Stimulated activated CD8-positive, alpha-beta memory T cell treated with anti-CD3 and anti-CD28 coated beads, Interleukin-15, amount 100 ng/mL, for 1 hour (primary cell): ENCODE results near the gene FOXC2.

Source experiments
- DNase-seq: peaks from one replicate; pipeline ENCODE4 v3.0.0-alpha.2; 2020; ENCODE audit warnings: low read depth

Gene FOXC2

GRCh38 chr16:86566601-86566965 is at the start of gene FOXC2:
FOXC2 (plus strand) TSS chr16:86566829; CDS start chr16:86567336, 507 bp downstream.
- no peak for DNase-seq

- DNase-seq = no peak
Measured at GRCh38 chr16:86517033-86517432, 49.6 kb upstream of the FOXC2 start.

DNA sequence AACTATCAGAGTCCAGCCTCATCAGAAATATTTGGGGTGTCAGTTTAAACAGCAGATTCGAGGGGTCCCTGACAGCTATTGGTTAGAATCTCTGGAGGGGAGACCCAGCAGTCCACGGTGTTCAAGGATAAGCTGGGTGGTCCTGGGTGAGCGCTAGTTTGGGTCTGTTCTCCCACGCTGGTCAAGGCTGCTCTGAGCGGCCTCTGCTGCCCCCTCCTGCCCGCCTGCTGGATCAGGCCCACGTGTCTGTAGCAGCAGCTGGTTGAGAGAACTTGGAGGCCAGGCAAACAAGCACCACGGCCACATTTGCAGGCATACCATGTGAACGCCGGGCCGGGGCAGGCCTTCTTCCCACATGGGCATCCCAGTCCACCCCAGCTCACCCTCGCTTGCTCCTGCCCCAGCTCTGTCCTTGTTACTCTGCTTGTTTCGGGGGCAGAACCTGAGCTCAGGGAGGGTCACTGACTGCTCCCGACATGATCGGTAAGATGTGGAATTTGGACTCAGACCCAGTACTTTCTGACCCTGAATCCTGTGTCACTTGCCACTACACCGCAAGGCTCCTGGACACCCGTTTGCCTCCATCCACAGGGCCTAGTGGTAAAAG is 48.9 kb upstream of the FOXC2 start:
- no peak for DNase-seq

- DNase-seq = no peak
Measured at GRCh38 chr16:86519007-86519648, 47.5 kb upstream of the FOXC2 start.

DNA sequence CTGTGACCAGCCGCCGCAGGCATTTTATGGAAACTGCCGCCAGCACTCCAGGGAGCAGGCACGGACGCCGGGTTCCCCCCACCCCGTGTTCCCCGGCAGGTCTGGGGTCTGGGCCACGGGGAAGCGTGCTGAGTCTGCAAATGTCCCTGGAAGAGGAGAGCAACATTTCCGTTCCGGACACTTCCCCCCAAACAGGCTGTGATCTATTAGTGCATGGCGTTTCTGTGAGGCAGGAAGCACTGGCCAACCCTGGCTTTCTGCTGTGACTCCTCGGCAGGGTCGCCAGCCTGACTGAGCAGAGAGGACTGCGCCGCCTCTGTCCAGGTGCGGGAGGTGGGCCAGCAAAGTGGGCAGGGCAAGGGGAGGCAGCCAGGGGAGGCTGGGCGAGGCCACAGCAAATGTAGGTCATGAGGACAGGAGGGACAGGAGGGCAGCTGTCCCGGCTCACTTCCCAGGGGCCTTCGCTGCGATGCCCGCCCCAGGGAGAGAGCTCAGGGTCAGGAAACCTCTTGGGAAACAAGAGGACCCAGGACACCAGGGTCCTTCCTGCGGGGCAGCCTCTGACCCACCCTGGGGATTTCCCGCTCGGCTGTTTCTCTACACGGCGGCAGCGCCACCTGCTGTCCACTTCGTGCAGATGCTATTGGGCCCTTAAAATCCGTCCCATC is 46.8 kb upstream of the FOXC2 start:
- DNase-seq = peak; percentile 21

DNA sequence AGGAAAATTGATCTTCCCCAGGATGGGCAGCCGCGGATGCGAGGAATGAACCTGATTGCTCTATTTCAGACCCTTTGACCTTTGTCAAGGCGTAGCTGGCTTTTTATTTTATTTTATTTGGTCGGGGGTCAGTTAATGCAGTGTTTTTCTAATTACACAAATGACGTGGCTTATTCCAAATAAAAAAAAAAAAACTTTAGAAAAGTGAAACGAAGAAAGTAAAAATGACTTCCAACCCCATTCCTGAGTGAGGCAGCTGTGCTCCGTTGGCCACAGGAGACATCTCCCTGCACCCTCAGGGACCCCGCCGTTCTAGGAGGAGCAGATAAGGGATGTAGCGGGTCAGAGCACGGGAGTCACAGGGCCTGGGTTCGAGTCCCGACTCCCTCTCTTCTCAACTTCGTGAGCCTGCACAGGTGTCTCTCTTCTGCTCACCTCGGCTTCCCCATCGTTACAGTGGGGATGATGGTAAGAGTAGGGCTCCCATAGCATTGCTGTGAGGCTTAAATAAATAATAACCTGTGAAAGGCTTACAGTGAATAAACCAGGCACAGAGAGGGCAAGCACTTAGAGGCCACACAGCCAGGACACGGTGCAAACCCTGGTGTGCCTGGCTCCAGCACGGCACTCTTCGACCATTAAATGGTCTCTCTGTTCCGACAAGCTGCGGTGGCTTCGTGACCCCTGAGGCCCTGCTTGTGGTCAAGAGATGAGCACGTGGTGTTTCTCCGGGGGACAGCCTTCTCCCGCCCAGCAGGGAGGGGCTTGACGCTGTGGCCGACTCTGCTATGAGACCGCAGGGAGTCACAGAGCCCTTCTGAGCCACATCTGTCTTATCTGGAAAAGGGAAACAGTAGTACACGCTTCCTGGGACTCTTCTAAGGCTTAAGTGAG is 46.1 kb upstream of the FOXC2 start:
- no peak for DNase-seq

- DNase-seq = no peak
Measured at GRCh38 chr16:86521236-86522197, 45.1 kb upstream of the FOXC2 start.

- DNase-seq = no peak
Measured at GRCh38 chr16:86522634-86523033, 44.0 kb upstream of the FOXC2 start.

DNA sequence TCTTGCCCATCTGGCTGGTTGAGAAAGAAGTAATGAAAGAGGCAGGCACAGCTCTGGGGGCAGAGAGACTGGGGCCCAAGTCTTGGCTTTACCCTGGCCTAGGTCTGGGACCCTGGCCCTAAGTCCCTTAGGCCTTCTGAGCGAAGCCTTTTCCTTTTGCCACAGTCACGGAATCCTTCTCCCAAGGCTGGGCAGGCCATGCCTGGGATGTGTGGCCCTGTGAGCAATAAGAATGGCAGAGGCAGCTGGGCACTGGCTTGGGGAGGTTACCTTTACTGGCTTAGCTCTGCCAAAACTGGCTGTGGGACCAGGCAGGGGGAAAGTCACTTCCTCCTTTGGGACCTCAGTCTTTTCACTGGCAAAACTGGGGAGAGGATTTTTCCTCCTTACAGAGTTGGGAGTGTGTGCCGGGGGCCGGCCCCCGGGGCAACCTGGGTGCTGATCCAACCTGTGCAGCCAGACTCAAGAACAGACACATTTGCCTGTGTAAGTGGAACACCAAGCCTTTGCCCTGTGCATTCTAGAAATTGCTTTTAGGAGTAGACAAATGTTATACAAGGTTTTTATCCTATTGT is 43.4 kb upstream of the FOXC2 start:
- no peak for DNase-seq

DNA sequence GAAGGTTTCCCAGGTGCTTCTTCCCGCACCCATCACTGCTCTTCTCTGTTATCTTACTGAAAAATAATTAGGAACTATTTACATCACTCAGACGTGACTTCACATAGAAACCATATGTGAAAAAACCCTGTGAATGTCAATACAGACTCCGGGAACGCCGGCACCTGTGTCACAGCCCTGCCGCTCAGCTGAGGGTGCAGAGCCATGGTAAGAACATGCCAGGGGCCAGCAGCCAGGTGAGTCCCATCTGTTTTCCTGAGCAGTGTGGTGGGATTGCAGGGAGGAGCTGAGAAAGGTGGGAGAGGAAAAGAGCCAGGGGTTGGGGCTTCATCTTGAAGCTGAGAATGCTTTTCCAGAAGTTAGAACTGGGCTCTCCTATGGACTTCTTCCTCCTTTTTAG is 42.6 kb upstream of the FOXC2 start:
- no peak for DNase-seq

GRCh38 chr16:86525696-86526095 is 40.9 kb upstream of the FOXC2 start:
- no peak for DNase-seq

DNA sequence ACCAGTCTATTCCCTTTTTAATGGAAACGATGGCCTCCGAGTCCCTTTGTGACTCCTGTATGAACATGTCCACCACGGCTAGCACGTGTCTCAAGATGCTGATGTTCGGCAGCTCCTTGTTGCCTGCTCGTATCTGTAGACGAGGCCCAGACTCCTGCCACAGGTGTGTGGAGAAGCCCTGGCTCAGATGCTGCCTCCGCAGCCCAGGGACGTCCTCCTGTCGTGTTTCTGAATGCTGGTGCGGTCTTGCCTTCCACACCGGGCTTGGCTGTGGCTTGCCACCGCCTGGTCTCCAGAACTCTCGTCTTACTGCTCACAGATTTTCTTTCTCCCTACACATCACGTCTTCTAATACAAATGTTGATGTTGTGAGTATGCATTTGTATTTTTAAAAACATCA is 39.3 kb upstream of the FOXC2 start:
- DNase-seq = no peak

DNA sequence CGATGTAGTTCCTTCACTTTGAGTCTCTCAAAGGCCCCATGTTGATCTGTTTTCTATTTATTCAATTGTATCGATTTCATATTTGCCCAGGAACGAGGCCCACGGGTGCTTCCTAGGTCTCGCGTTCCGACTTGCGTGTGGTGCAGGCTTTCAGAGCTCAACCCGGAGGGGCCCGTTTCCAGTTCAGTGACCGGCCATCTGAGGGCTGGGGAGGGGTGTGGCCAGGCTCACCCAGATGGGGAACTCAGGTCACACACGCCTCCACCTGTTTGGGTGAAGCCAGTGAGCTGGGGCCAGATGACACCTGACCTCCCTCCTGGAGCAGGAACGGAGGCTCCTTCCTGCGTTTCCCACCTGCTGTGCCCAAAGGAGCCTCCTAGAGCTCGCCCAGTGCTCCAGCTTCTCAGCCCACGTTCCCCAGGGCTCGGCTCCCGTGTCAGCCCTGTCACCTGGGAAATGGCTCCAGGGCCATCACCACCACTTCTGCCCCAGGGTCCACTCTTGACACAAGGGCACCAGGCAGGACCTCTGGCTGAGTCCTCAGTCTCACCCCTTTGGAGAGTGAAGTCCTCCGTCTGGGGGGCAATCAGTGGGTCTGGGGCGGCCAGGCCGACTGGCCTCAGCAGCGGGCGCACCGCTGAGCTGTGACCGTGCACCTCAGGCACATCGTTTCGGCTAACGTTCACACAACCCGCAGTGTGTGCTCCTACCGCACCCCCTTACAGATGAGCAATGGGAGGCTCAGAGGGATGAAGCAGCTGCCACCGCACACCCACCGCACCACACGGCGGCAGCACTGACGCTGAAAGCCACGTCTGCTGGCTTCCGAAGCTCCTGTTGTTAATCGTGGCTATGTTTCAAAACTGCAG is 38.3 kb upstream of the FOXC2 start:
- DNase-seq = no peak

DNA sequence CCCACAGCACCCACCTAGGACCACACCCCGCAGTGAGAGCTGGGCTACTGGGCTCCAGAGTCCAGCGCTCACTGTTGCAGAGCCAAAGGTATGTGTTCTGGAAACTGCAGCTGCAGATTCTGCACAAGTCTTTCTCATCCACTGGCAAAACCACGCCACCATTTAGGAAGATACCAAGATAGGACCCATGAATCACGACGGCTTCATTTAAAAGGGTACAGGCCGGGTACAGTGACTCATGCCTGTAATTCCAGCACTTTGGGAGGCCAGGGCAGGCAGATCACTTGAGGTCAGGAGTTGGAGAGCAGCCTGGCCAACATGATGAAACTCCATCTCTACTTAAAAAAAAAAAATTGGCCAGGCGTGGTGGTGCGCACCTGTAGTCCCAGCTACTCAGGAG is 37.5 kb upstream of the FOXC2 start:
- DNase-seq = no peak

- DNase-seq = no peak
Measured at GRCh38 chr16:86530251-86531190, 36.1 kb upstream of the FOXC2 start.

GRCh38 chr16:86531191-86531545 is 35.5 kb upstream of the FOXC2 start:
- no peak for DNase-seq

DNA sequence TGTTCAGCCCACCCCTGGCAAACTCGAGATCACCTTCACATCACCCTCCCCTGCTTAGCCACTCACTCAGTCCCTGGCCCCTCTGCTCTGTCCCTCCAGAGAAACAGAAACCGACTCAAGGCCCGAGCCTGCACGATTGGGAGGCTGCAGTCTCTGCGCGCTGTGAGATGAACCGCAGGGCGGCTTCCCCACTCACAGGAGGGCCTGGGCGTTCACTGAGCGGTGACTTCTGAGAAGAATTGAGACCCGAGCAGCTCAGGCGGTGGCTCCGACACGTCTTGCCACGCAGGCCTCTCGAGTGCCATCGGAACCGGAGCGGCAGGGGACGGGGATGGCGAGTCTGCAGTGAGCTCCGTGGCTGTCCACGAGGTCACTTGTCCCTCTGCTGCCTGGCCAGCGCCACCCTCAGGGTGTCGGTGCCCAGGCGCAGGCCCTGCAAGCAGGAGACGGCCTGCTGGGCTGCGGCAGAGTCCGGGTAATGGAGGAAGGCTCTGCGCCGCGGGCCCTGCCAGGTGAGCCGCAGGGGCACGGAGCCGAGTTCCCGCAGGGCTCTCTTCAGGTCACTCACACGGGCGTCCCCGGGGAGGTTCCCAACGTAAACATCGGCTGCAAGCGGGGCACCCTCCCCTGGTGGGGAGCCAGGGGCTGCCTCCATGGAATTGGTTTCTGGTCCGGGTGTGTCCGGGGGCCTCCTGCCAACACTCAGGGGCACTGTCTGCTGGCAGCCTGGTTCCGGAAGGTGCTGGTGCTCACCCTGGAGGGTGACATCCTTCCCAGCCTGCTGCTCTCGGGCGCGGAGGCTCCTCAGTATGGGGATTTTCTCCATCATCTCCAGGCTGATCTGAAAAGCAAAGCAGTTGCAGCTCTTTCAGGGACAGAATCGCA is 34.7 kb upstream of the FOXC2 start:
- DNase-seq = no peak

DNA sequence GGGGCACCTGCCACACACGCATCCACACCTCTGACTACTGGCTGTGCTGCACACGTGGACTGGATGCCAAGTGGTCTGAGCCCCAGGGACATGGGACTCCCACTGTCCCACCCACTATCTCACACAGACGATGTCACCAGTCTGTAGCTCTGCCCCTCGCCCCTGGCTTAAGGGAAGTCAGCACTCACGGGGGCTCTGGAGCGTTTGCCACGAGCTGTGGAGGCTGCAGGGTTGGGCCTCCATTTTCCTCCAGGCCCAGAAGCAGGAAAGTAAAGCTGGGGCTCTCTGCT is 34.2 kb upstream of the FOXC2 start:
- no peak for DNase-seq
